Testis (tissue), 2 donors: ENCODE results near the gene MAP4K1.

ENCODE experiments used
- CTCF ChIP-seq, 3 experiments: fragments of 450-650 bp in 2 of 3; fragments of 200-600 bp in 1 of 3; sonication (generic) in 1 of 3; IDR thresholded peaks; one replicate each; pipeline ENCODE4 v1.5.1; 2016 to 2019; ENCODE audit warnings: antibody characterized with exemption in 3 of 3, mild to moderate bottlenecking in 2 of 3, moderate library complexity in 1 of 3
- POLR2A ChIP-seq: fragments of 450-650 bp; IDR thresholded peaks from one replicate; pipeline ENCODE4 v1.6.1; 2017; ENCODE audit warnings: antibody characterized with exemption, mild to moderate bottlenecking, moderate library complexity

GRCh38 chr19:38554676-38555141, 63.0 kb downstream of the MAP4K1 start:
- TF ChIP-seq CTCF (IDR thresholded peaks at IDR 0.05) = no peak
- TF ChIP-seq POLR2A = no peak
